ENCODE results near the gene ZNF316.
"Not testable (repeated sequence)": the region's sequence is repeated elsewhere in the genome, so short reads cannot be mapped to it uniquely, and the experiment has no call there.

Gene ZNF316

DNA sequence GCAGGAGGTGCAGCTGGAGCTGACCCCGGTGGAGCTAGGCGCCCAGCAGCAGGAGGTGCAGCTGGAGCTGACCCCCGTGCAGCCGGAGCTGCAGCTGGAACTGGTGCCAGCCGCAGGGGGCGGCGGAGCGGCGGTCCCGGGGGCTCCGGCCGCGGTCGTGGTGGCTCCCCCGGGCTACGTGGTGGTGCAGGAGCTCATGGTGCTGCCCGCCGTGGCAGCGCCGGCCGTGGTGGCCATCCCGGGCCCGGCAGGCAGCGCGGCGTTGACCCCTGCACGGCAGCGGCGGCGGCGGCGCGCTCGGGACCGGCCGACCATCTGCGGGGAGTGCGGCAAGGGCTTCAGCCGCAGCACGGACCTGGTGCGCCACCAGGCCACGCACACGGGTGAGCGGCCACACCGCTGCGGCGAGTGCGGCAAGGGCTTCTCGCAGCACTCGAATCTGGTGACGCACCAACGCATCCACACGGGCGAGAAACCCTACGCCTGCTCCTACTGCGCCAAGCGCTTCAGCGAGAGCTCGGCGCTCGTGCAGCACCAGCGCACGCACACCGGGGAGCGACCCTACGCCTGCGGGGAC is 14.9 kb upstream of the ZNF316 start:
- no peak for DNase-seq

DNA sequence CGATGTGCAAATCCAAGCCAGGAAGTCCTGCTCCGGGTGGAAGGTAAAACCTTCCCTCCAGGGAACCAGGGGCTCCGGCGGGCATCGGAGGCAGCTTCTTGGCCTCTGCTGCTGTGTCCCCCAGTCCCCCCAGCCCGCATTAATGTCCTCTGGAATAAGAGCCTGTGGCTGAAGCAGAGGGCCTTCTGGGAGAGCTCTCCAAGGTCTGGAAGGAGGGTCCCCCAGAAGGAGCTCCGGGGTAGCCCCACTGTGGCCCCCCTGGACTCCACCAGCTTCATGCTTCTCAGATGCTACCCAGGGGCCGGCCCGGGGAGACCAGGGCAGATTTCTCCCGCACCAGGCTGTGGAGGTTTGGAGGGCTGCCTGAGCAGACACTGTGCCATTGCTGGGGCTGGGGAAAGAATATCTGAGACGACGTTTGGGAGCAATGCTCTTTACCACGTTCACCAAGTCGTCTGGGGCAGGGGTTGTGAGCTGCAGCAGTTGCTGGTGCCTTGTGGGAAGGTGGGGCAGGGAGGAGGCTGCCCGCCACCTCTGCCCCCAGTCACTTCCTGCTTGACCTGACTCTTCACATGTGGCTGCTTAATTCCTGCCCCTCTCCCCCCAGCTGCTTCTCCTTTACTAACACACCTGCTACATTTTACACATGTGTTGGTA is 13.4 kb upstream of the ZNF316 start:
- no peak for DNase-seq

DNA sequence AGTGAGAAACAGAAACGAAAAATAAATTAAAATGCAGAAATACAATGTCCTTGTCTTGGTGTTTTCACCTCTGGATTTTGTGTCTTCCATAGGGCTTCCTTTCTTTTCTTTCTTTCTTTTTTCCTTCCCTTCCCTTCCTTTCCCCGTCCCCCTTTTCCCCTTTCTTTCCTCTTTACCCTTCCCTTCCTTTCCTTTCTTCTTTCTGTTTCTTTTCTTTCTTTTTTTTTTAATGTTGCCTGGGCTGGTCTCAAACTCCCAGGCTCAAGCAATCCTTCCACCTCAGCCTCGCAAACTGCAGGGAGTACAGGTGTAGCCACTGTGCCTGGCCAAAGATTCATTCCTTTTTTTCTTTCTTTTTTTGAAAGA is 12.9 kb upstream of the ZNF316 start:
- no peak for DNase-seq

DNA sequence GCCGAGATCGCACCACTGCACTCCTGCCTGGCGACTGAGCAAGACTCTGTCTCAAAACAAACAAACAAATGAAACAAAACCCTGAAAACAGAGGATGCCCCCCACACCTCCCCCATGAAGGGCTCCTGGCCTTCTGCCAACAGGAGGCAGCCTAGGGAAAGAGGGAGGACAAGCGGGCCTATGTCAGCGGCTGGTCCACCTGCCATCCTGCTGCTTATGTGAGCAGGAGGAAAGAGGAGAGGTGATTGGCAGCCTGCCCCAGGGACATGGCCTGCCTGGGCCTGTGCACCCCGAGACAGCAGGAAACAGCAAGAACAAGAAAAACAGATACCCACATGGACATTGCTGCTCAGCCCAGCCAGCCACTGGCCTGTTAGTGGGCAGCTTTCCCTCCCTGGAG is 9.1 kb upstream of the ZNF316 start:
- DNase-seq, result peak in 1 of 3 experiments; percentile 23

DNA sequence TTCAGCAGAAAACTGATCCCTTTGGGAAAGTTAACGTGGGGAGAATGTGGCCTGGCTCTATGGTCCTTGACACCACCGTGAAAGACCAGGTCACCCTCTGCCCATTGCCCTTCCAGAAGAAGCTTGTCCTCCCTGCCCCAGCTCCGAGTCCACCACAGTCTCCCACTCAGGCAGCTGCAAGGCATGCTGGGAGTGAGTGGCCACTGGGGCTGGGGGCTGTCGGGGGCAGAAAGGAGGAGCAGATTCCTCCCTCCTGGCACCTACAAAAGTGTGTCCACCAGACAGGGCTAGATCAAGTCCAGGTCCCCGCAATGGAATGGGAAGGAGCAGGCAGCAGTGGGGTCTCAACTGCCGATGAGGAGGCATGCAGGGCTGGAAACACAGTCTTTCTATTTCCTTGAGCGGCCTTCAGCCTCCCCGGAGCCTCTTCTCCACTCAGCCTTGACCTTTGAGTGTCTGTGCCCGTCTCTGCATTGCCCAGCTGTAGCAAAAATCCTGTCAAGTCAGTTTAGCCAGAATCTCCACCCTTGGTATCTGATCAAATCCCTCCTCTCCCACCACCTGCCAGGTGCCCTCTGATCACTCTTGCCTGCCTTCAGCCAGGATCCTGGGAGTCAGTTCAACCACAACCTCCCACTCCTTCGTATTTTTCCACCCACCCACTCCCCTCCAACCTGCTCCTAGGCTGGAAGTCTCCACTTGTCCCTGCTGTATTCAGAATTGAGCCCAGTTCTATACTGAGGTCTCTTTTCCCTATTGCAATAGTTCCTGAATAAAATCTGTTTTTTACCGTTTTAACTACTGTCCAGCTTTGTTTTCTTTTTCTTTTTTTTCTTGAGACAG is 6.9 kb upstream of the ZNF316 start:
- DNase-seq, result no peak

DNA sequence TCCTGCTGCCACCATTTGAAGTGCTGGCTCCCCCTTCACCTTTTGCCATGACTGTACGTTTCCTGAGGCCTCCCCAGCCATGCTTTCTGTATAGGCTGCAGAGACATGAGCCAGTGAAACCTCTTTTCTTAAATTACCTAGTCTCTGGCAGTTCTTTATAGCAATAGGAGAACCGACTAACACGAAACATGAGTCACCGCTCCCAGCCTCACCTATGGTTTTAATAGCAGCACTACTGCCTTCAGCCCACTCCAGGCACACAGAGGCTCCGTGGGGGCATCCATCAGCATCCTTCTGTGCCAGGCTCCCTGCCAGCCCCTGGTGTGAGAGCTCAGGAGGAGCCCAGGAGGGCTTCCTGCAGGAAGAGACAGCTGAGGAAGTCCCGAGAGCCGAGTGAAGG is 5.5 kb upstream of the ZNF316 start:
- no peak for DNase-seq

DNA sequence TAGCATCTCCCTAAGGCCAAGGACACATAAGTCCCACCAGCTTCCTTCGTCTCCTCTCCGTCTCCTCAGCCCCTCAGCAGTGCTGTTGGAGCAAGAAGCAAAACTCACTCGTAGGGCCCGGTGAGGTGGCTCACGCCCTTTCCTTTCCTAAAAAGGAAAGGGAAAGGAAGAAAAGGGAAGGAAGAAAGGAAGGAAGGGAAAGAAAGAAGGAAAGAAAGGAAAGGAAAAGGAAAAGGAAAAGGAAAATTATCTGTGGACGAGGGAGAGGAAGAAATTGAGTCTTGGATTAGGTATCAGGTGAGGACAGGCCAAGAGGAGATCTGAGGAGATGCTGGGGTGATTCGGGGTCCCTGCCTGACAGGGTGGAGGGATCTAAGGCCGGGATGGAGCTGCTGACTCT is 3.1 kb upstream of the ZNF316 start:
- no peak for DNase-seq

DNA sequence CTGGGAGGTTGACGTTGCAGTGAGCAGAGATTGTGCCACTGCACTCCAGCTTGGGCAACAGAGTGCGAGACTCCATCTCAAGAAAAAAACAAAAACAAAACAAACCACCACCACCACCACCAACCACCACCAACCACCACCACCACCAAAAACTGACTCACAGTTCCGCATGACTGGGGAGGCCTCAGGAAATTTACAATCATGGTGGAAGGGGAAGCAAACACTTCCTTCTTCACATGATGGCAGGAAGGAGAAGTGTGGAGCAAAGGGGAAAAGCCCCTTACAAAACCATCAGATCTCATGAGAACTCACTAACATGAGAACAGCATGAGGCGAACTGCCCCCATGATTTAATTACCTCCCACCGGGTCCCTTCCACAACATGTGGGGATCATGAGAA is 2.1 kb upstream of the ZNF316 start:
- not testable (repeated sequence) for DNase-seq

DNA sequence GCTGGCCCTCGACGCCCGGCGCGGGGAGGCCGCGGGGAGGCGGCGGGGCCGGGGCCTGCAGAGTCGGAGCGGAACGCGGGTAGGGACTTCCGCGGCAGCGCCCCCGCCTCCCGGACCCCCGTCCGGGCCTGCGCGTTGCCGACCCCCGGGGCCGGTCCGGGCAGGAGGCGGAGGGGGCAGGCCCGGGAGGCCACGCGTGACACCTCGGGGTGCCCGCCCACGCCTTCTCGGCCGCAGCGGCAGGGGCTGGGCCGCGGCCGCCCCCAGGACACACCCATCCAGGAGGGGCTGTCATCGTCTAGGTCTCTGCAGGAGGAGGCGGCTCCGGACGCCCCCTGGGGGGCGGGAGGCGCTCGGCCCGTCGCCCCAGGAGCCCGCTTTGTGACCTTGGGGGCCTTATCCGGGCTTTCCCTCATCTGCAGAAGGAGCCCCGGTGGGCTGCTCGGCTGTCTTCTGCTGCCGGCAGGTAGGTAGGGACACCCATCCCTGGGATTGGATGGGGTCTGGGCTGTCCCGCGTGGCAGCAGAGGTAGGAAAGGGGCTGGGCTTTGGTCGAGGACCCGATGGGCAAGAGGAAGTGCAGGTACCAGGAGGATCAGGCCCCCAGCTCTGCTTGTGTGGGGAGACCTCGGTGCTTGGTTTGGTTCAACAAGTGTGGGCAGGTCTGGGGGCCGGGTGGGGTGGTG is 569 bp downstream of the ZNF316 start:
- DNase-seq, result peak in 2 of 3 experiments; percentile 59 to 60

DNA sequence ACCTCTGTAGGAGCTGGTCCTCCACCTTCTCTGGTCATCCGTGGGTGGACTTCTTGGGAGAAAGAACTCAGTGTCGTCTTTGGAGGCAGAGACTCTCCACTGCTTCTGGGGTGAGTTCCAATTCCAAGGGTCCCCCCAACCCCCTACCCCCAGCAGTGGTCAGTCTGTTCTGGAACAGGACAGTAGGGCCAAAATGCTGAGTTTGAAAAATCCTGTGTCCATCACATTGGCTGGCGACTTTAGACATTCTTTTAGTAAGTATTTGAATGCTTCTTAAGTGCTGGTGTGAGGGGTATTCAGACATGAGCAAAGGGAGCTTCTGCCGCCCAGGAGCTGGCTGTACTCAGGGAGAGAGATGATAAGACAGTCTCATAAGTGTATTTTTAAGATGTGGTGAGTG is 1.9 kb downstream of the ZNF316 start:
- DNase-seq, result no peak

DNA sequence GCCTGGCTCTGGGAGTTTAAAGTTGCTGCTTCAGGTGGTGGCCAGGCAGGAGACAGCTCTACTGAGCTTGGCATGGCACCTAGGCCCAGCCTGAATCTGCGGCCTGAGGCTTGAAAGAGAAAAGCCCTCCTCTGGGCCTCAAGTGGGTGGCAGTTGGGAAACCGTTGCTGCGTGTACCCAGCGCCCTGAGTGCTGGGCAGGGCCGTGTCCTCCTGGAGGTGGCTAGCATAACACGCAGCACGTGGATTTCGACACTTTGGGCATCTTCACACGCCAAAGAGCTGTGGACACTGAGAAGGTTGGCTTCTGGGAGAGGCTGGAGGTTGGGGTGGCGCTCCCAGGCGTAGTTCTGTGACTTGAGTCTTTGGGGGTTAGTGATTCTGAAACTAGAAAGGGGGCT is 2.5 kb downstream of the ZNF316 start:
- no peak for DNase-seq

DNA sequence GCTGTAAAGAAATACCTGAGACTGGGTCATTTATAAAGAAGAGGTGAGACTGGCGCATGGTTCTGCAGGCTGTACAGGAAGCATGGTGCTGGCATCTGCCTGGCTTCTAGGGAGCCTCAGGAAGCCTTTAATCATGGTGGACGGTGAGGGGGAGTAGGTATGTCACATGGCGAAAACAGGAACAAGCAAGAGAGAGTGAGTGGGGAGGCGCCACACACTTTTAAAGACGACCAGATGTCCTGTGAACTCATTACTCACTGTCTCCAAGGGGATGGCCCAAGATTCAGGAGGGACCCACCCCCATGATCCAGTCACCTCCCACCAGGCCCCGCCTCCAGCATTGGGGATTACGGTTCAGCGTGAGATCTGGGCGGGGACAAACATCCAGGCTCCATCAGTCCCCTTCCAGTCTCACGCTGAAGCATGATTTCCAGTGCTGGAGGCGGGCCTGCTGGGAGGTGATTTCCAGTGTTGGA is 3.2 kb downstream of the ZNF316 start:
- no peak for DNase-seq

DNA sequence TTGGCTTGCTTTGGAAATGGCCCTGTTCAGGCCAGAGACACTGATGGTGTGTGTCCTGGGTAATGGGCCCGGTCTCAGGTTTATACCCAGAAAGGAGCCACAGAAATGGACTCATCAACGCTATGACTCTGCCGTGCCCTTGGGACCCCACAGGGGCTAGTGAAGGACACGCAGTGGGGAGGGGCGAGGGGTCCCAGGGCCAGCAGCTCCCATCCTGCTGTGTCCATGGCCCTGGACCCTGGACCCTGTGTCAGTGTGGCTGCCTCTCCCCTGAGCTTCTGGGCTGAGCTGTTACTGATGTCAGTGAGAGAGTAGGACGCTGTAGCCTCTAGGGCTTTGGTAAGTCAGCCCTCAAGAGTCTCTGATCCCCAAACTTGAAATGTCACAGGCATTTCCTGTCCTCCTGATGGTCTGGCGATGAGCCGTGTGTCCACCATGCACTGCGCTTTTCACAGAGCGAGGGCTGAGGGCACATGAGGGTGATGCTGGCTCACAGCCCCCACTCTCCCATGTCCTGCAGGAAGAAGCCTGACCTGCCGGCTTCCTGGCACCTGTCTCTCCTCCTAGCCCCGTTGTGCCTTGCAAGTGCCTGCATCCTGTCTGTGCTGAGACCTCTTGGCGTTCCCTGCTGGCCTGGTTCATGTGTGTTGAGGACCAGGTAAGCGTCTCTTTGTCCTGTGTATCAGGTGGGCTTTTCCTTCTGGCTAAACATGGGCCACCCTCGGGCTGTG is 4.4 kb downstream of the ZNF316 start:
- no peak for DNase-seq

DNA sequence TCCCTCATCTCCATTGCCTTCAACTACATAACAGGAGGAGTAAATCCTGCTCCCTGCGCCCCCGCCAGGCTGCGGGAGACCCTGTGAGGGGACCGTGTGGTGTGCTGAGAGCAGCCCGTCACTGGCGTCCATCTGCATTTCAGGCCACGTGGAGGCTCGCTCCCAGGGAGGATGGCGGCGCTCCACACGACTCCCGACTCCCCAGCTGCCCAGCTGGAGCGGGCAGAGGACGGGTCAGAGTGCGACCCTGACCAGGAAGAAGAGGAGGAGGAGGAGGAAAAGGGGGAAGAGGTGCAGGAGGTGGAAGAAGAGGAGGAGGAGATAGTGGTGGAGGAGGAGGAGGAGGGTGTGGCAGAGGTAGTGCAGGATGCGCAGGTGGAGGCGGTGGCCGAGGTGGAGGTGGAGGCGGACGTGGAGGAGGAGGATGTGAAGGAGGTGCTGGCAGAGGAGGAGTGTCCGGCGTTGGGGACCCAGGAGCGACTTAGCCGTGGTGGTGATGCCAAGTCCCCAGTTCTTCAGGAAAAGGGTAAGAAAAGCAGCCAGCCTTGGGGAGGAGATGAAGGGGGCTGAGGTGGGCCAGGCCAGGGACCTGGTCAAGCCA is 5.2 kb downstream of the ZNF316 start:
- no peak for DNase-seq

DNA sequence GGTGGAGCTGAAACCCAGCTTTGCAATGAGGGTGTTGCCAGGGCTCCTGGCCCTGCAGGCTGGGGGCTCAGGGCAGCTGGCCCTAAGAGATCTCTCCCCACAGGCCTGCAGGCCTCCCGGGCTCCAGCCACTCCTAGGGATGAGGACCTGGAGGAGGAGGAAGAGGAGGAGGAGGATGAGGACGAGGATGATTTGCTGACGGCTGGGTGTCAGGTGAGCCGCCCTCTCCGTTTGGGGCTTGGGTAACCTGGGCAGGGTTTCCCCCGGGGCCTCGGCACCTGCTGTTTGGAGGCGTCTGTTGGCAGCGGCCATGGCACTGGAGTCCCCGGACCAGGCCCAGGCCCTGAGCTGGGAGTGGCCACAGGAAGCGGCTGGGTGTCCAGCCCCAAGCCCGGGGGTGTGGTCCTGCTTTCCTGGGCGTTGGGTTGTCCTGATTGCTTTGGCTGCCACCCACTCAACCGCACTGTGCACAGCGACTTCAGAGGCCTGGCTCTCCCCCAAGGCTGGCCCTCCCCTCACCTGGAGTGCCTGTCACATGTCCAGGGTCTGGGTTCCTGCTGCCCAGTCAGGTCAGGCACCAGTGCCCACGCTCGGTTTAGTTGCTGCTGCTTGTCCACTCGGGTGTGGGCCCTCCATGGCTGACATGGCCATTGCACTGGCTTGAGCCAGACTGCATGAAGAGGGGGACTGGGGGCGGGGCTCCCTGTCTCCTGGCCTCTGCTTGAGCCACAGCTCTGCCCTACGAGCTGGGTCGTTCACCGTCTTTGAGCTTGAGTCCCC is 5.9 kb downstream of the ZNF316 start:
- no peak for DNase-seq

DNA sequence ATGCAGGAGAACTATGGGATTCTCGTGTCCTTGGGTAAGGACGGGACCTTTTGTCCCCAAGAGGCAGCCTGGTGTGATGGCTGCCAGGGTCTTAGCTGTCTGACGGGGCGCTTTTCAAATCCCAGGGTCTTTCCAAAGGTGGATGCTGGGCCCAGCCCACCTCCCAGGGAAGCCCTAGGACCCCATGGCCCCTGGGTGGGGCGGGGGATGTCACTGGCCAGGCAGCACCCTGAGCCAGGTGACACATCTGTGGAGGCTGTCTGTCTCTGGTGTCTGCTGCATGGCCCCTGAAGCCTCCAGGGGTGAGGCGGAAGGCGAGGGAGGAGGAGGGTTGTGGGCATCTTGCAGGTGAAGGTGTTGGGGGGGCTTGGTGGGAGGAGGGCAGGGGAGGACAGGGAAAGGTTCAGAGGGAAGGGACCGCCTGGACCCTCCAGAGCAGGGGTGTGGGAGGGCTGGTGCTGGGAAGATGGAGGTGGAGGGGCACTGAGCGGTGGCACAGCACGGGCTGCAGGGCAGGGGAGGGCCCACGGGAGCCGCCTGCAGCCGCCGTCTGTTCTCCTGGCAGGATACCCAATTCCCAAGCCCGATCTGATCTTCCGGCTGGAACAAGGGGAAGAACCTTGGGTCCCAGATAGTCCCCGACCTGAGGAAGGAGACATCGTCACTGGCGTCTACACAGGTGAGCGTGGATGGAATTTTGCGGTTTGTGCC is 7.0 kb downstream of the ZNF316 start:
- no peak for DNase-seq

DNA sequence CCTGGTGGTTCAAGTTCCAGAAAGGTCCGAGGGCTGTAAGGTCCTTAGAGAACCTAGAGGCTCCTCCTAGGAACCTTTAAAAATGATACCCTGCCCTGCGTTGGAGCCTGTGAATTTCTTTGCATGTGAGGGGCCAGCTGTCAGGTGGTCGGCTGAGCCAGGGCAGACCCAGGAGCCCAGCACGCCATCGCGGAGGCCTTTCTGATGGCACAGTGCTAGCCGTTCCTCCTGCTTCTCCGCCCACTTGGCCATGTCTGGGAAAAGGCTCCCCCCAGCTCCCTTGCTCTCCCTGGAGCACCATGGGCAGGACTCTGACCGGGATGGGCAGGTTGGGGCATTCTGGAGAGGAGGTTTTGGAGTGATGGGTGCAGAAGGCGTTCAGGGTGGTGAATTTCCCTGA is 7.6 kb downstream of the ZNF316 start:
- DNase-seq, result no peak

DNA sequence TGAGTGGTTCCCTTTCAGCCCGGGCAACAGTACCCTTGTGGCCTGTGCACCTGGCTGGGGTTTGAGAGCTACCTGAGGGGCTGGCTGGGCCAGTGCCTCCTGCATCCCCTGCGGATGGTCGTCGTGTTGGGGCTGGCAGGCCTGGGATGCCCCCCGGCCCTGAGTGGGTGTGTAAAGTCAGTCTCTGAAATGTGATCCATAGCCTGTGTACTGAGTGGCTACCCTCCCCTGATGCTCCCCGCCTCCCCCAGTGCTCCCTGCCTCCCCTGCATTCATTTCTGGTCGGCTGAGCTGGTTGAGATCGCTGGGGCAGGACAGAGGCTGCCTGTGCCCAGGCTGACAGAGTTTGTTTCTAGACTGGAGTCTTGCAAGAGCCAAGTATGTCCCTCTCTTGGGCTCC is 9.3 kb downstream of the ZNF316 start:
- DNase-seq, result no peak

DNA sequence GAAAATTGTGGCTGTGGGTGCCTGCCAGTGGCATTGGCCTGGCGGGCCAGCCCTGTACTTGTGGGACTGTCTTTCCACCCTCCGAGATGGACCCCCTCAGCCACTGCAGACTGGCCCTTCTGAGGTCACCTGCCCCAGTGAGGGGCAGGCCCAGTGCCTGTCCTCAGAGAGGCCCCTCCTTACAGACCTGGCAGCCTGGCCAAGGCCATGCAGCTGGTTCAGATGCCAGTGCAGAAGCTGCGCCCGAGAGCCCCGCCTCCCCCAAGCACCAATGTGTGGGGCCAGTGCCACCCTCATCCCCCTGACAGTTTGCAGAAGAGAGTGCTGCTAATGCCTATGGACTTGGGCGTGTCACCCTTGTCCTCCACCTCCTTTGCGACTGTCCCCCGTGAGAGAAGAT is 10.0 kb downstream of the ZNF316 start:
- DNase-seq, result no peak

DNA sequence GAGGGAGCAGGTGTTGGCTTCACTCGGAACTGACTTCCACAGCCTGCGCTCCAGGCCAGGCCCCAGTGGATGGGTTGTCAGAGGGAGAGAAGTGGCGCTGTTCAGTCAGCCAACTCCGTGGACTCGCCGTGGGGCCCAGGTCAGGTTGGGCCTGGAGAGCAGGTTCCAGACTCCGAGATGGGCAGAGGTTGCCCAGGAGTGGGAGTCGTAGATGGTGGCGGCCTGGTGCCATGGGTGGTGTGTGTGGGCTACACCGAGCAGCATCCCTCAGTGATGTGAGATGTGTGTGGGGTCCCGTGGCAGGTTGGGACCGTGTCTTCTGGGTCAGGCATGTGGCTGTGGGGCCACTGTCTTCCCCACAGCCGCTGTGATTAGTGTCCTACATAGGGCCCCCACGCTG is 10.4 kb downstream of the ZNF316 start:
- DNase-seq, result no peak

Measured in NCI-H1417 (cell line).